Effector CD4-positive, alpha-beta T cell (primary cell): ENCODE measurements around the gene PNPLA7.
"Not testable (repeated sequence)": the region's sequence is repeated elsewhere in the genome, so short reads cannot be mapped to it uniquely, and the experiment has no call there.

Experiments
- DNase-seq: peaks from one replicate; pipeline ENCODE4 v3.0.0-alpha.2; 2020

Gene PNPLA7

GRCh38 chr9:137411260-137411644 is 138.9 kb downstream of the PNPLA7 start:
- no peak for DNase-seq

DNA sequence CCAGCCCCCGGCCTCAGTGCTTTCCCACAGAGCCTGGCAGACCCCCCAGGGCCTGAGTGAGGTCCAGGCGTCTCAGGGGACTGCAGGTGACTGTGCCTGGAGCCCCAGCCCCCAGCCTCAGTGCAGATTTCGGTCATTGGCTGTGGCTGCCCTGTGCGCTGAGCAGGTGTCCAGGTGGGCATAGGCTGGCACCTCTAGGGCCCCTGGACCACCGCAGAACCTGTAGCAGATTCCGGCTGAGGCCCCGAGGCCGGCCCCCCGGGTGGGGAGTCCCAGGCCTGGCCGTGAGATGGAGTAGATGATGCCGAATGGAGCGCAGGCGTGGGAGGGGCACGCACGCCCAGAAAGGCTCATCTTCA is 139.3 kb downstream of the PNPLA7 start:
- no peak for DNase-seq

DNA sequence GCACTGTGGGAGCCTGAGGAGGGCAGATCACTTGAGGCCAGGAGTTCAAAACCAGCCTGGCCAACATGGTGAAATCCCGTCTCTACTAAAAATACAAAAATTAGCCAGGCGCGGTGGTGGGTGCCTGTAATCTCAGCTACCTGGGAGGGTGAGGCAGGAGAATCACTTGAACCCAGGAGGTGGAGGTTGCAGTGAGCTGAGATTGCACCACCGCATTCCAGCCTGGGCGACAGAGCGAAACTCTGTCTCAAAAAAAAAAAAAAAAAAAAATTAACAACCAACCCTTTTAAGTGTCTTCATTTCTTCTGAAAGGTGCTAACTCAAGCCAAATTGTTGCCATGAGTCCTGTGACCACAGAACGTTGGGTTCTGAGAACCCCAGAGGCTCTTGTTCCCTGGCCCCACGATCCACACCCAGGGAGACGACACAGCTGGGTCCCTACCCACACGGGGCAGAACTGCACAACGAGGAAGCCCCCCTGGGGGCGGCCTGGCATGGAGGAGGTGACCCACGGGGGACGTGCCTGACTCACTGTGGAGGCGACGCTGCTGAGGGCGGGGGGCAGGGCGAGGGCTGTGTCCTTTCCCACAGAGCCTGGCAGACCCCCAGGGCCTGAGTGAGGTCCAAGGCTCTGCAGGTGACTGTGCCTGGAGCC is 139.8 kb downstream of the PNPLA7 start:
- not testable (repeated sequence) for DNase-seq
